Neuronal stem cell (in vitro differentiated cells): Measurements from ENCODE around the gene ZNF444. TPM values are rescaled to one million over a fixed set of nuclear protein-coding genes. Genes with fewer than 3 reads are reported as not detected.

Experiments
- small RNA-seq: library from polyadenylated mRNA; stranded (forward); fragments of <200 nt; extraction: miRNeasy Mini kit (QIAGEN cat#:217004); gene quantifications from one replicate; pipeline ENCODE3, GENCODE V24; 2013; ENCODE audit not compliant: insufficient read depth

Gene ZNF444

Small RNAs within 50 kb of the gene (small RNA-seq; reads per million reads assigned to genes)
- gene AC024580.2 (not detected), gene RF00019 (not detected)
